OCI-LY1 (cell line): Measurements from ENCODE around the gene AQP12B.

Source experiments
- CTCF ChIP-seq: fragments of 200-600 bp; sonication (generic), shearing (Covaris generic); IDR thresholded peaks from 2 replicates; pipeline ENCODE4 v1.5.1; 2017; ENCODE audit warnings: mild to moderate bottlenecking, antibody characterized with exemption, low read length, moderate library complexity, mixed read lengths
- EZH2 ChIP-seq: fragments of 200-600 bp; sonication (generic), shearing (Covaris generic); IDR thresholded peaks from 2 replicates; pipeline ENCODE4 v1.8.0; 2017; ENCODE audit warnings: borderline replicate concordance, mixed run types, mild to moderate bottlenecking, antibody characterized with exemption, low read length, moderate library complexity, mixed read lengths

DNA sequence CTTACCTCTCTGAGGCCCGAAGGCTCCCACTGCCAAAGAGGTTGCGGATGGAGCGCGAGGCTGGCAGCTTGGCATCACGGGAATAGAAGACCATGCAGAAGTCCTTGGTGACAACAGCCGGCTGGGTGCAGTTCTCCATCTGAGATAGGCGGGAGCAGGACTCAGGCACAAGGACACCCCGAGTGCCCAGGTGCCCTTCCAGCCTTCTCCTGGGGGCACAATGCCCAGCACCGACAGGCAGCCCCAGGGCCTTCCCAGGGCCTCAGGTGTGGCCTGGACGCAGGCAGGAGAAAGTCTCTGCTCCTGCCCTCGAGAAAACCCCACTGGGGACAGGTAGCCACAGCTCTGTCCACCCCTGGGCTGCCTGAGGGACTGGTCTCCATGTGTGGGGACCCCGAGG is 42.6 kb upstream of the AQP12B start:
- no peak for TF ChIP-seq CTCF
- no peak for TF ChIP-seq EZH2
